Measurements from ENCODE around the gene APLP1.

DNA sequence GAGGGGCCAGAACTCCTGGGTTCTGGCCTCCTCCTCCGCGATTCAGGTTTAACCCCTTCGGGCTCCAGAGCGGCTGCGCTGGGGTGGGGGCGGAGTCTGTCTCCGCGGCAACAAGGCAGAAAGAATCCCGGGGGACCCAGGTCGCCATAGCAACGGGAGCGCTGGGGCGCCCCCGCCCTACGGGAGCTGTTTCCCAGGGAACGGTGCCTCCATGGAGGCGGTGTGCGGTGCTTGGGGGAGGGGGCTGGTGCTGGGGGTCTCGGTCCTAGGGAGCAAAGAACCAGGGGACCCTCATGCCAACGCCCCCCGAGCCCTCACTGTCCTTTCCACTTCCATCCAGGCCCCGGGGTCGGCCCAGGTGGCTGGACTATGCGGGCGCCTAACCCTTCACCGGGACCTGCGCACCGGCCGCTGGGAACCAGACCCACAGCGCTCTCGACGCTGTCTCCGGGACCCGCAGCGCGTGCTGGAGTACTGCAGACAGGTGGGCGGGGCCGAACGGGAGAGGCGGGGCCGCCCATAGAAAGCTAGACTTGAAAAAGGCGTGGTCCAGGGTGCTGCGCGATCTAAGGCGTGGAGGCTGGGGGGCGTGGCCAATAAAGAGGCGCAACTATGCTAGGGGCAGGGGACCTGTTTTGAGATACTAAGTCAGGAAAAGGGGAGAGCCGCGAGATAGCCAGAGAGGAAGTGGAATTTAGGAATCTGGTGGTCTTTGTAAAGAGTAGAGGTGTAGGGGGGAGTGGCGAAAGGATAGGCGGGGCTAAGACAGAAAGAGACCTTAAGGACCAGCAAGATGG is 1.2 kb downstream of the APLP1 start:
- TF ChIP-seq EZH2 (IDR thresholded peaks at IDR 0.05; ENCODE audit: low read depth, unreplicated experiment): no peak
- TF ChIP-seq, protein P1, sequence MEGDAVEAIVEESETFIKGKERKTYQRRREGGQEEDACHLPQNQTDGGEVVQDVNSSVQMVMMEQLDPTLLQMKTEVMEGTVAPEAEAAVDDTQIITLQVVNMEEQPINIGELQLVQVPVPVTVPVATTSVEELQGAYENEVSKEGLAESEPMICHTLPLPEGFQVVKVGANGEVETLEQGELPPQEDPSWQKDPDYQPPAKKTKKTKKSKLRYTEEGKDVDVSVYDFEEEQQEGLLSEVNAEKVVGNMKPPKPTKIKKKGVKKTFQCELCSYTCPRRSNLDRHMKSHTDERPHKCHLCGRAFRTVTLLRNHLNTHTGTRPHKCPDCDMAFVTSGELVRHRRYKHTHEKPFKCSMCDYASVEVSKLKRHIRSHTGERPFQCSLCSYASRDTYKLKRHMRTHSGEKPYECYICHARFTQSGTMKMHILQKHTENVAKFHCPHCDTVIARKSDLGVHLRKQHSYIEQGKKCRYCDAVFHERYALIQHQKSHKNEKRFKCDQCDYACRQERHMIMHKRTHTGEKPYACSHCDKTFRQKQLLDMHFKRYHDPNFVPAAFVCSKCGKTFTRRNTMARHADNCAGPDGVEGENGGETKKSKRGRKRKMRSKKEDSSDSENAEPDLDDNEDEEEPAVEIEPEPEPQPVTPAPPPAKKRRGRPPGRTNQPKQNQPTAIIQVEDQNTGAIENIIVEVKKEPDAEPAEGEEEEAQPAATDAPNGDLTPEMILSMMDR (conservative IDR thresholded peaks at IDR 0.05; ENCODE audit: low read depth in 2 of 2): no peak
- TF ChIP-seq JUNB (IDR thresholded peaks at IDR 0.05; ENCODE audit: unreplicated experiment): no peak
- peak; percentile 42; the same call in 1 of the 2 replicates for TF ChIP-seq POLR2AphosphoS5 (IDR thresholded peaks at IDR 0.05; ENCODE audit: low read depth)
- TF ChIP-seq, protein P2, sequence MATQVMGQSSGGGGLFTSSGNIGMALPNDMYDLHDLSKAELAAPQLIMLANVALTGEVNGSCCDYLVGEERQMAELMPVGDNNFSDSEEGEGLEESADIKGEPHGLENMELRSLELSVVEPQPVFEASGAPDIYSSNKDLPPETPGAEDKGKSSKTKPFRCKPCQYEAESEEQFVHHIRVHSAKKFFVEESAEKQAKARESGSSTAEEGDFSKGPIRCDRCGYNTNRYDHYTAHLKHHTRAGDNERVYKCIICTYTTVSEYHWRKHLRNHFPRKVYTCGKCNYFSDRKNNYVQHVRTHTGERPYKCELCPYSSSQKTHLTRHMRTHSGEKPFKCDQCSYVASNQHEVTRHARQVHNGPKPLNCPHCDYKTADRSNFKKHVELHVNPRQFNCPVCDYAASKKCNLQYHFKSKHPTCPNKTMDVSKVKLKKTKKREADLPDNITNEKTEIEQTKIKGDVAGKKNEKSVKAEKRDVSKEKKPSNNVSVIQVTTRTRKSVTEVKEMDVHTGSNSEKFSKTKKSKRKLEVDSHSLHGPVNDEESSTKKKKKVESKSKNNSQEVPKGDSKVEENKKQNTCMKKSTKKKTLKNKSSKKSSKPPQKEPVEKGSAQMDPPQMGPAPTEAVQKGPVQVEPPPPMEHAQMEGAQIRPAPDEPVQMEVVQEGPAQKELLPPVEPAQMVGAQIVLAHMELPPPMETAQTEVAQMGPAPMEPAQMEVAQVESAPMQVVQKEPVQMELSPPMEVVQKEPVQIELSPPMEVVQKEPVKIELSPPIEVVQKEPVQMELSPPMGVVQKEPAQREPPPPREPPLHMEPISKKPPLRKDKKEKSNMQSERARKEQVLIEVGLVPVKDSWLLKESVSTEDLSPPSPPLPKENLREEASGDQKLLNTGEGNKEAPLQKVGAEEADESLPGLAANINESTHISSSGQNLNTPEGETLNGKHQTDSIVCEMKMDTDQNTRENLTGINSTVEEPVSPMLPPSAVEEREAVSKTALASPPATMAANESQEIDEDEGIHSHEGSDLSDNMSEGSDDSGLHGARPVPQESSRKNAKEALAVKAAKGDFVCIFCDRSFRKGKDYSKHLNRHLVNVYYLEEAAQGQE (IDR thresholded peaks at IDR 0.05; ENCODE audit: unreplicated experiment): no peak

All from GM23338 (cell line).